Body of pancreas (tissue), 4 donors: ENCODE measurements around the gene DAZAP2.
A peak's percentile ranks its signal among the peaks of the same experiment; 100 is the strongest.

Experiments used
- POLR2A ChIP-seq, 3 donors: fragments of 450-650 bp; IDR thresholded peaks; one replicate each; pipeline ENCODE4 v1.6.1; 2016; ENCODE audit warnings: antibody characterized with exemption in 3 of 3, mild to moderate bottlenecking in 2 of 3
- TF ChIP-seq, protein P1 (sequence below), 7 experiments: fragments of 450-650 bp in 4 of 7; fragments of 200-600 bp in 3 of 7; sonication (generic) in 3 of 7; IDR thresholded peaks; one replicate each; pipeline ENCODE4 v1.5.1; 2016 to 2019; ENCODE audit warnings: antibody characterized with exemption in 7 of 7

GRCh38 chr12:51217133-51217967, 21.3 kb upstream of the DAZAP2 start:
- TF ChIP-seq, protein P1, sequence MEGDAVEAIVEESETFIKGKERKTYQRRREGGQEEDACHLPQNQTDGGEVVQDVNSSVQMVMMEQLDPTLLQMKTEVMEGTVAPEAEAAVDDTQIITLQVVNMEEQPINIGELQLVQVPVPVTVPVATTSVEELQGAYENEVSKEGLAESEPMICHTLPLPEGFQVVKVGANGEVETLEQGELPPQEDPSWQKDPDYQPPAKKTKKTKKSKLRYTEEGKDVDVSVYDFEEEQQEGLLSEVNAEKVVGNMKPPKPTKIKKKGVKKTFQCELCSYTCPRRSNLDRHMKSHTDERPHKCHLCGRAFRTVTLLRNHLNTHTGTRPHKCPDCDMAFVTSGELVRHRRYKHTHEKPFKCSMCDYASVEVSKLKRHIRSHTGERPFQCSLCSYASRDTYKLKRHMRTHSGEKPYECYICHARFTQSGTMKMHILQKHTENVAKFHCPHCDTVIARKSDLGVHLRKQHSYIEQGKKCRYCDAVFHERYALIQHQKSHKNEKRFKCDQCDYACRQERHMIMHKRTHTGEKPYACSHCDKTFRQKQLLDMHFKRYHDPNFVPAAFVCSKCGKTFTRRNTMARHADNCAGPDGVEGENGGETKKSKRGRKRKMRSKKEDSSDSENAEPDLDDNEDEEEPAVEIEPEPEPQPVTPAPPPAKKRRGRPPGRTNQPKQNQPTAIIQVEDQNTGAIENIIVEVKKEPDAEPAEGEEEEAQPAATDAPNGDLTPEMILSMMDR (IDR thresholded peaks at IDR 0.05): peak in 4 of 7 experiments; percentile 15 to 45 (median 22)
- TF ChIP-seq POLR2A (IDR thresholded peaks at IDR 0.05): peak in 2 of 3 donors; percentile 22 to 30
